ENCODE measurements around the gene KRT25. TPM values are rescaled to one million over a fixed set of nuclear protein-coding genes. Genes with fewer than 3 reads are reported as not detected.
A peak's percentile ranks its signal among the peaks of the same experiment; 100 is the strongest.

Gene KRT25
- total and polyA plus RNA-seq, 2 experiments from 2014 or later: not detected

DNA sequence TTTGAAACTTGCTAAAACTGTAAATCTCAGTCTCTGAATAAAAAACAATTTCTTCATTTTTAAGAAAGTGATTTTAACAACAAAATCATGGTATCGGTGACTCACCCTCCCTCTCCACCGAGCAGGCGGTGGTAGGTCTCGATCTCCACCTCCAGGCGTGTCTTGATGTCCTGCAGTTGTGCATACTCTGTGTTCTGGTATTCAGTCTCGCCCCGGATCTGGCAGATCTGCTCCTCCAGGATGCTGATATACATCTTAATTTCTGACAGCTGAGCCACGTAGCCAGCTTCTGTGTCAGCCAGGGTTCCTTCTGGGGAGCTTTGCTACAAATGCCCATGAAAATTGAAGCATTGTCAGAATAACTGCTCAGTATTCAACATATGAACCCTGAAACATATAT lies 36.2 kb downstream of the KRT25 start:
- no peak overlapping the region for H3K4me3 ChIP-seq
- H4K20me1 ChIP-seq (ENCODE audit: insufficient read depth, poor library complexity, severe bottlenecking): no peaks in the 10 kb centered on the region
- no peaks in the 10 kb centered on the region for H3K9me2 ChIP-seq (replicated peaks; ENCODE audit: insufficient read depth)
- no peak overlapping the region for H3K4me2 ChIP-seq
- no peaks in the 10 kb centered on the region for H3K79me2 ChIP-seq
- WGBS (ENCODE audit: low lambda C conversion rate, missing lambda C conversion rate): 47% methylated on average over 8 of the region's 8 CpGs
- H3K9me3 ChIP-seq (ENCODE audit: low read depth): no peaks in the 10 kb centered on the region
- no peaks in the 10 kb centered on the region for H3K27me3 ChIP-seq
- H3K27ac ChIP-seq: no peak overlapping the region
- TF ChIP-seq EZH2phosphoT487 (IDR thresholded peaks at IDR 0.05; ENCODE audit: low read depth, severe bottlenecking, unreplicated experiment) (no peak), EZH2 (IDR thresholded peaks at IDR 0.05; ENCODE audit: borderline replicate concordance) (no peak)
- TF ChIP-seq, protein P1, sequence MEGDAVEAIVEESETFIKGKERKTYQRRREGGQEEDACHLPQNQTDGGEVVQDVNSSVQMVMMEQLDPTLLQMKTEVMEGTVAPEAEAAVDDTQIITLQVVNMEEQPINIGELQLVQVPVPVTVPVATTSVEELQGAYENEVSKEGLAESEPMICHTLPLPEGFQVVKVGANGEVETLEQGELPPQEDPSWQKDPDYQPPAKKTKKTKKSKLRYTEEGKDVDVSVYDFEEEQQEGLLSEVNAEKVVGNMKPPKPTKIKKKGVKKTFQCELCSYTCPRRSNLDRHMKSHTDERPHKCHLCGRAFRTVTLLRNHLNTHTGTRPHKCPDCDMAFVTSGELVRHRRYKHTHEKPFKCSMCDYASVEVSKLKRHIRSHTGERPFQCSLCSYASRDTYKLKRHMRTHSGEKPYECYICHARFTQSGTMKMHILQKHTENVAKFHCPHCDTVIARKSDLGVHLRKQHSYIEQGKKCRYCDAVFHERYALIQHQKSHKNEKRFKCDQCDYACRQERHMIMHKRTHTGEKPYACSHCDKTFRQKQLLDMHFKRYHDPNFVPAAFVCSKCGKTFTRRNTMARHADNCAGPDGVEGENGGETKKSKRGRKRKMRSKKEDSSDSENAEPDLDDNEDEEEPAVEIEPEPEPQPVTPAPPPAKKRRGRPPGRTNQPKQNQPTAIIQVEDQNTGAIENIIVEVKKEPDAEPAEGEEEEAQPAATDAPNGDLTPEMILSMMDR (IDR thresholded peaks at IDR 0.05; ENCODE audit: poor library complexity): no peak
- peak; percentile 13 for DNase-seq (ENCODE audit: low spot score)
- H2AFZ ChIP-seq: no peak overlapping the region
- no peaks in the 10 kb centered on the region for H3K4me1 ChIP-seq (ENCODE audit: insufficient read depth)
- H3K36me3 ChIP-seq (replicated peaks; ENCODE audit: insufficient read depth, low read depth): no peaks in the 10 kb centered on the region

DNA sequence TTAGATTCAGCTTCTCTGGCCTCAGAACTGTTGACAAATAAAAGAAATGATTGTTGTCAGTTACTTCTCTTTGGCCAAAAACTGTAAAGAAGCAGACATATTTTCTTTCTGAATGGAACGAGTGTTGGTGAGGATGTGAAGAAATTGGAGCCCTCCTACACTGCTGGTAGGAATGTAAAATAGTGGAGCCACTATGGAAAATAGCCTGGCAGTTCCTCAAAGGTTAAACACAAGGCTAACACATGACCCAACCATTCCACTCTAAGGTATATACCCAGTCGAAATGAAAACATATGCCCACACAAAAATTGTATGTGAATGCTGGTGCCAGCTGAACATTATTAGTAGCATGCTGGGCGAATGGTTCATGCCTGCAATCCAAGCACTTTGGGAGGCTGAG lies 37.4 kb downstream of the KRT25 start:
- no peaks in the 10 kb centered on the region for H3K27me3 ChIP-seq
- no peaks in the 10 kb centered on the region for H4K20me1 ChIP-seq (ENCODE audit: insufficient read depth, poor library complexity, severe bottlenecking)
- no peak overlapping the region for H3K4me2 ChIP-seq
- no peak for DNase-seq (ENCODE audit: low spot score)
- TF ChIP-seq, protein P1 (IDR thresholded peaks at IDR 0.05; ENCODE audit: poor library complexity): no peak
- no peak for TF ChIP-seq EZH2phosphoT487 (IDR thresholded peaks at IDR 0.05; ENCODE audit: low read depth, severe bottlenecking, unreplicated experiment)
- no peak for TF ChIP-seq EZH2 (IDR thresholded peaks at IDR 0.05; ENCODE audit: borderline replicate concordance)
- no peaks in the 10 kb centered on the region for H3K4me1 ChIP-seq (ENCODE audit: insufficient read depth)
- H3K79me2 ChIP-seq: no peaks in the 10 kb centered on the region
- no peaks in the 10 kb centered on the region for H3K9me3 ChIP-seq (ENCODE audit: low read depth)
- no peak overlapping the region for H3K27ac ChIP-seq
- no peak overlapping the region for H3K4me3 ChIP-seq
- WGBS (ENCODE audit: low lambda C conversion rate, missing lambda C conversion rate): 81% methylated on average over 3 of the region's 3 CpGs
- no peaks in the 10 kb centered on the region for H3K9me2 ChIP-seq (replicated peaks; ENCODE audit: insufficient read depth)
- no peak overlapping the region for H2AFZ ChIP-seq
- no peaks in the 10 kb centered on the region for H3K36me3 ChIP-seq (replicated peaks; ENCODE audit: insufficient read depth, low read depth)

DNA sequence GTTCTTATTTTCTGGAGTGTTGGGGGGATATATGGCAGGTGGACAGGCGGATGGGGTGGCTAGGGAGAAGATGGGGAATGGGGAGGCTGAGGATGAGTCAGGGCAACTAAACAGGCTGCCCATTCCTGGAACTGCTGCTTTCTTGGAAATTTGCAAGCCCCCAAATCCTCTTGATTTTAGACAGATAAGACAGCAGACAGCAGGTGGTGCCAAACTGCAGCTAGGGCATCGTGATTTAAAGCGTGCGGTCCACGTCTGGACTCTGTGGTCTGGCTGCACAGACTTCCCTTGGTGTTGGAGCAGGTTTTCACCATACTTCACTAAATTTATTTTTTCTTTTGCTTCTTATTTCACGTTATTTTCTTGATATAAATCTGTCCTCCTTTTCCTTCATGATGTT lies 40.7 kb downstream of the KRT25 start:
- no peaks in the 10 kb centered on the region for H3K36me3 ChIP-seq (replicated peaks; ENCODE audit: insufficient read depth, low read depth)
- H3K4me2 ChIP-seq: no peak overlapping the region
- H4K20me1 ChIP-seq (ENCODE audit: insufficient read depth, poor library complexity, severe bottlenecking): no peaks in the 10 kb centered on the region
- no peaks in the 10 kb centered on the region for H3K79me2 ChIP-seq
- DNase-seq (ENCODE audit: low spot score): no peak
- no peaks in the 10 kb centered on the region for H3K9me3 ChIP-seq (ENCODE audit: low read depth)
- no peaks in the 10 kb centered on the region for H3K9me2 ChIP-seq (replicated peaks; ENCODE audit: insufficient read depth)
- no peaks in the 10 kb centered on the region for H3K4me1 ChIP-seq (ENCODE audit: insufficient read depth)
- no peaks in the 10 kb centered on the region for H3K27me3 ChIP-seq
- WGBS (ENCODE audit: low lambda C conversion rate, missing lambda C conversion rate): 65% methylated on average over 6 of the region's 6 CpGs
- TF ChIP-seq, protein P1 (IDR thresholded peaks at IDR 0.05; ENCODE audit: poor library complexity): no peak
- TF ChIP-seq EZH2phosphoT487 (IDR thresholded peaks at IDR 0.05; ENCODE audit: low read depth, severe bottlenecking, unreplicated experiment) (no peak), EZH2 (IDR thresholded peaks at IDR 0.05; ENCODE audit: borderline replicate concordance) (no peak)
- H3K27ac ChIP-seq: no peak overlapping the region
- no peak overlapping the region for H3K4me3 ChIP-seq
- H2AFZ ChIP-seq: no peak overlapping the region

DNA sequence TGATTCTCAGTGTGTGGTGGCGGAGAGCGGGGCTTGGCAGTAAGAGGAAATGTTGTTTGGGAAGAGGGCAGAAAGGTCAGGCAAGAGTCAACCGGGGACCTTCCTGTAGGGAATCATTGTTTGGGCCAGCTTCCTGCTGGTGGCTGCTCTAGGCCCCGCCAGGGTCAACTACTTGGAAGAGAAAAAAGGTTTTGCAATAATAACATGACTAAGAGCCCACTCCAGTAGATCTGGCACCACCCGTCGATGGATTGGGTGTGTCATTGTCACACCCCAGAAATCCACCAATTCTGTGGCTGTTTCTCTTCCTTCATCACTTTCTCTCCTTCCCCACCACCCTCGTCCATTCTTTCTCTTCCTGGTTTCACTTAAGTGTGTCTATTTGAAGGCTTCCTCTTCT lies 47.4 kb downstream of the KRT25 start:
- H3K27me3 ChIP-seq: no peaks in the 10 kb centered on the region
- H3K4me1 ChIP-seq (ENCODE audit: insufficient read depth): no peaks in the 10 kb centered on the region
- no peaks in the 10 kb centered on the region for H3K79me2 ChIP-seq
- no peak for DNase-seq (ENCODE audit: low spot score)
- no peaks in the 10 kb centered on the region for H3K9me2 ChIP-seq (replicated peaks; ENCODE audit: insufficient read depth)
- no peaks in the 10 kb centered on the region for H4K20me1 ChIP-seq (ENCODE audit: insufficient read depth, poor library complexity, severe bottlenecking)
- H3K36me3 ChIP-seq (replicated peaks; ENCODE audit: insufficient read depth, low read depth): no peaks in the 10 kb centered on the region
- no peak overlapping the region for H3K4me2 ChIP-seq
- no peak for TF ChIP-seq EZH2 (IDR thresholded peaks at IDR 0.05; ENCODE audit: borderline replicate concordance)
- TF ChIP-seq, protein P1 (IDR thresholded peaks at IDR 0.05; ENCODE audit: poor library complexity): no peak
- no peak for TF ChIP-seq EZH2phosphoT487 (IDR thresholded peaks at IDR 0.05; ENCODE audit: low read depth, severe bottlenecking, unreplicated experiment)
- H3K4me3 ChIP-seq: no peak overlapping the region
- WGBS (ENCODE audit: low lambda C conversion rate, missing lambda C conversion rate): 77% methylated on average over 7 of the region's 7 CpGs
- no peak overlapping the region for H2AFZ ChIP-seq
- H3K27ac ChIP-seq: no peak overlapping the region
- no peaks in the 10 kb centered on the region for H3K9me3 ChIP-seq (ENCODE audit: low read depth)
